Stimulated activated CD8-positive, alpha-beta memory T cell treated with anti-CD3 and anti-CD28 coated beads, Interleukin-12 subunit alpha, Interleukin-12 subunit beta, amount 100 ng/mL, for 24 hours (primary cell): ENCODE data around the gene DSE.

Source experiments
- DNase-seq: peaks from one replicate; pipeline ENCODE4 v3.0.0-alpha.2; 2020; ENCODE audit errors: extremely low read depth

Gene DSE

GRCh38 chr6:116387374-116387773 lies 16.6 kb downstream of the DSE start:
- DNase-seq: no peak

DNA sequence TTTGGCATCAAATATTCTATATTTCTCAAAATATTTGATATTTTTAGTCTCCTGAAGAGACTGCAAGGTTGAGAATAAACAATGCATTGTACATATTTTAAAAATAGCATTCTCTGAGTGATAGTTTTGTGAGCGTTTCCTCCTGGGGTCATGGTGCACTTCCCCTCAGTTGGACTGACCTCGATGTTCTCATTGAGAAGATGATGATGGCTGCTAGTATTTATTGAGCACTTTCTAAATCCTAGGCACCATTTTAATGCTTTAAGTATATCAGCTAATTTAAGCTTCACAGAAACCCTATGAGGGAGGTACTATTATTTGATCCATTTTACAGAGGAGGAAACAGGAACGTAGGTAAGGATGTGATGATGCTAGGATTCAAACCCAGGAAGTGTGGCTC lies 18.2 kb downstream of the DSE start:
- no peak for DNase-seq

GRCh38 chr6:116389357-116389756 lies 18.6 kb downstream of the DSE start:
- DNase-seq: no peak

GRCh38 chr6:116390581-116390980 lies 19.8 kb downstream of the DSE start:
- DNase-seq: no peak

DNA sequence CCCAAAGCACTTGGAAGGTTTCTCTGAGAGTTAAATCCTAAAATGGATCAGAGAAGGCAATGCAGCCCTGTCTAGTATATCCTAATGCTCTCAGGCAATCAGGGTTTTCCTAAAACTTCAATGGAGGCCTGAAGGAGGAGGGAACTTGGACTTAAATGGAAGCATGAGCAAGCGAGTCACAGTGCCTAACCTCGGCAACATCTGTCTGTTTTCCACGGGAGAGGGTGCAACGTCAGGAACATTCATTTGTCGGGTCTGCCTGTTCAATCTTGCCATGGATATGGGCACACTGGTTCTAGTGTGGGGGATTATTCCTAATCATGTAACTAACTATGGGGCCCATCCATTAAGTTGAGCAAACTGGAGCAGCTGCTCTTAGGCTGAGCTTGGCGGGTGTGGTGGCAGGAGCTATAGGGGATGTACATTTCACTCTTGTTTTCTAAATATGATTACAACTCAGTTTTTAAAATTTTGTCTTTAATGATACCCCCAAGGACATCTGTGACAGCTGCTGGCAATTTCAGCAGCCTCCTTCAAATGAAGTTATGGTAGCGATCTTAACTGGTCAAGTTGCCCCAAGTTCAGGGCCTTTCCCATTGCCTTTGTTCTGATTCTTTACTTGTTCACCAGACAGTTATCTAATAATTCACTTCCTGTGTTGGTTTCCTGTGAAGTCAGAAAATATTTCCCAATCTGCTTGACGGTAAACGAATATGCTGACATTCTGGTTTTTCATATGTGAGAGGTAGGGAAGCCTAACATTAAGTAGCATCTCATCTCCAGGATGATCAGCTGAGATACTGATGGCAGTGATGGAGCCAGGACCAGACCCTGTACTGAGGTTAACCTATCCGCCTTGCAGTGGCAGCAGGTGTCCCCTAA lies 21.6 kb downstream of the DSE start:
- no peak for DNase-seq

DNA sequence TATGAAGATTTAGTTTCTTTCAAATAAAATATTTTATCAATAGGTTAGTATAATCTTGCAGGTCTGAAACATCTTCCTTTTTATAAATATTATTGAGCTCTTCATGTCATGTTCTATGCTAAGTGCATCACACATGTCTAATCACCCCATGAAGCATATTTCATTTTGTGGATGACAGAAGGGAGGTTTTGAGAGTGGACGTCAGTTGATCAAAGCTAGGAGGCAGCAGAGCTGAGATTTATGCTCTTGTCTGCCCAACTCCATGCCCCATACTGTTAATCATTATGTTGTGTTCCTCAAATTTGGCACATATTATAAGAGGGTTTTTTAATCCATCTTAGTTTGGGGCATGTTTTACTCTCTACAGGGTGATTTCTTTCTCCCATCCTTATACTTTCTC lies 22.7 kb downstream of the DSE start:
- no peak for DNase-seq

- DNase-seq: no peak
Observed at GRCh38 chr6:116395647-116396046, 24.9 kb downstream of the DSE start.

GRCh38 chr6:116396441-116396840 lies 25.7 kb downstream of the DSE start:
- DNase-seq: no peak

DNA sequence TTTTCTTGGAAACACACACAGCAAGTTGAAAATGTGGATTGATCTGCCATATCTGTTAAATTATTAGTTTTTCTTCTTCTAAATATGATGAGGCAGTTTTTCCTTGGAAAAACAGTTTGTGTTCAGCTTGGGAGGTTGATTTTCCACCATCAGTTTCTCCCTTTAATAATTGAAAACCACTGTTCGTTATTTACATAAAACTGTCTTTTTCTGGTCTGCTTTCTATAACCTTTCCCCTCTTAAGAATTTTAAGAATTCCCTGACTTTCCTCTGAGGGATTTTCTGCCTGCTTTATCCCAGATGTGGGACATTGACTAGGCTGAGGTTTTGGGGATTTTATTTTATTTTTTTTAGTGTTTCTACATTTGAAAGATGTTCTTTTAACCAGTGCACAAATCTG lies 27.2 kb downstream of the DSE start:
- DNase-seq: no peak

GRCh38 chr6:116398316-116399010 lies 27.7 kb downstream of the DSE start:
- no peak for DNase-seq

GRCh38 chr6:116399287-116399686 lies 28.5 kb downstream of the DSE start:
- DNase-seq: no peak

- DNase-seq: no peak
Observed at GRCh38 chr6:116400328-116400727, 29.6 kb downstream of the DSE start.

GRCh38 chr6:116402108-116402937 lies 31.6 kb downstream of the DSE start:
- no peak for DNase-seq

GRCh38 chr6:116403205-116403604 lies 32.5 kb downstream of the DSE start:
- no peak for DNase-seq

DNA sequence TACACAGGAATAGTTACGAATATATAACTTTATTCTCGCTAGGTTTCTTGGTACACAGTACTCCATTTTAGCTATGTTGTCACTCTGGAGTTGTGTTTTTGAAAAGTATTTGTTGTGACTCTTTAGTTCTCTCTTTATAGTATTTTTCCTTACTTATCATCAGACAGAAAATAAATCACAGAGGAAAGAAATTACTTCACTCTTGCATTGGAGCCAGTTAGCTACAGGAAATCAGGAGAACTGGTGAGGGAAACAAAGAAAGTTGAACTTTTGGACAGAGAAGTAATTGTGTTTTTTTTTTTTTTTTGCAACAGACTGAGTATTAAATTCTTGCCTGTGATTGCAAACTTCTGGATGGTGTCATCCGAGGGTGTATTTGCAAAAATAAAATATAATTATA lies 33.9 kb downstream of the DSE start:
- DNase-seq: no peak

DNA sequence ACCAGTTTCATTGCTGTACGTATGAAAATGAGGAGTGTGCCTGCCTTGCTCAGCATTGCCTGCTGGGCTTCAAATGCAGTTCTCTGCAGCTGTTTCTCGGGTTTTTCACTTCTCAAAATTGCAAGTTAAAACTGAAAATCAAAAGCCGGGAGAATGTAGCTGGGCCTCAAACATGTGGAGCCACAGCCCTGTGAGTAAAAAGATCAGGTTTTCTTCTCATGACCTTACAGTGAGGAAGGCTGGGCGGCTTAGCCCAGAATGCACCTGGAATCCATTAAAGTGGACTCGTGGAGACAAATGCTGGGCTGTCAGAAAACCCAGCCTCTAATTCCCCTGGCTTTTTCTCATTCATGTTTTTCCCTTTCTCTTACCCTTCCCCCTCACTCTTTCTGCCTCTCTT lies 34.4 kb downstream of the DSE start:
- DNase-seq: no peak

DNA sequence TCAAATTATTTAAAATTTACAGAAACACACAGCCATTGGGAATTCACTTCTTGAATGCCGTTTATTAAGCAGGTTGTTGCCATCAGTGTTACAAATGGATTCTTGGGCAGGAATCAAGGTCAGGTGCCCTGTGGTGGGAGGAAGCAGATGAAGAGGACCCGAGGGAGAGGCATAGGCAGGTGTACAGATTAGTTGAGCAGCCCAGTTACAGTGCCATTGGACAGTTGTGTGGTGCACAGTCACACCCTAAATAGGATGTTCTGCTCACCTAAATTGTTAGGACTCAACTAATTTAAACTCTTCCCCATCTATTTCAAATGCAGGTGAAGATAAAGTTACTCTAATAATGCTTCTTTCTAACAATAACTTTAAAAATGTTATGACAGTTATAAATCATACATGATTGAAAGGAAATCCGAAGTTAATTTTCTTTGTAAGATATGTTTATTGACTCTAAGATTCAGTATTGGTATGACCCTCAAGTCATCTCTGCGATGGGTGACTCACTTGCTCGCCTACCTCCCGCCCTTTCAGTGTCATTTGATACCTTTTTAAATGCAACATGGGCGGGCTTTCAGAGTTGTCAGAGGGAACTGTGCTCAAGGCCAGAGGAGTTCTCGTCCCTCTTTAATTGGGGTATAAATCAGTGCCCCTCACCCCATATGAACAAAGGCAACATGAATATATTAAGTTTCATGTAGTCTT lies 35.1 kb downstream of the DSE start:
- no peak for DNase-seq

GRCh38 chr6:116406678-116407345 lies 36.1 kb downstream of the DSE start:
- DNase-seq: no peak

DNA sequence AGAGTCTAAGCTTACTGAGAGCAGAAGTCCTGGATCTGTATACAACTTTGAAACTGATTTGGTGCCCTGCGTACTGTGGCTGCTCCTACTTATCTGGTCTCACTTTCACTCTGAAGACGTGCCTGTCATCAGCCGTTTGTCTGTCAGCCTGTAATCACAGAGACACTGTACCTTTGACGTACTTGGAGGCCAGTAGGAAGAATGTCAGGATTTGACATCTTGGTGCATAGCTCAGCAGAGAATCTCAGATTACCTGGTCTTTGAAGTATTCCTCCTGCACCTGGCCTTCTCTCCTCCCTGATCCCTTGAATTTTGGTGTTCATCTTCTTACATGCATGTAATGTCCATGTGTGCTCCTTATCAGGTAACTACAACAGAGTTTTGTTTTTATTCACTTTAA lies 37.7 kb downstream of the DSE start:
- no peak for DNase-seq

DNA sequence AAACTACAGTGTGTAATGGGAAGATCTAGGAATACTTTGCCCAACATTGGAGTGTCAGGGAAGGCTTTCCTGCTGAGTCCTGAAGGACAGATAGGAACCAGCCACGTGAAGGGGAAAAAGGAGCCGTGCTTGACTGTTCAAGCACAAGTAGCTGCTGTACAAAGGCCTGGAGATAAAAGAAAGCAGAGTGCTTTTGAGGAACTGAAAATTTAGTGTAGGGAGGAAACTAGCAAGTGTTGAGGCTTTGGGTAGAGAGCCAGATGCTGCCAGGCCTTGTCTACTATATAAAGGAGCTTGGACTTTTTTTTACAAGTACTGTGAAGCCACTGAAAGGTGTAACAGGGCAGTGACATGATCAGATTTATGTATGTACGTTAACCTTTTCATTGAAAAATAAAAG lies 39.0 kb downstream of the DSE start:
- DNase-seq: no peak

GRCh38 chr6:116411284-116411623 lies 40.5 kb downstream of the DSE start:
- no peak for DNase-seq
